Caco-2 (cell line): ENCODE results near the gene CHD8. TPM values are rescaled to one million over a fixed set of nuclear protein-coding genes. Genes with fewer than 3 reads are reported as not detected.
A peak's percentile ranks its signal among the peaks of the same experiment; 100 is the strongest.

Experiments used
- BruUV-seq: library from RNA; stranded (reverse); fragments of 400-500 nt; replicated peaks from 2 replicates; lab custom pipeline; 2021; lab: Mats Ljungman, UMichigan
- CTCF ChIA-PET: fragments of 300-600 bp; sonication (Branson Sonifier 250); formaldehyde crosslinking; loops from one replicate; lab custom pipeline; 2022; ENCODE audit warnings: antibody characterized with exemption; lab: Charles Lee
- POLR2A ChIA-PET: fragments of 300-600 bp; sonication (Branson Sonifier 250); formaldehyde crosslinking; loops from one replicate; lab custom pipeline; 2022; ENCODE audit warnings: antibody characterized with exemption; lab: Charles Lee
- DNase-seq, 2 experiments: peaks; one replicate each; pipeline versions ENCODE4 v3.0.0 to v3.0.0-alpha.2; 2020 to 2022
- H3K27me3 ChIP-seq: replicated peaks from 2 replicates; pipeline ENCODE4 v1.6.0; 2011; ENCODE audit warnings: low read length; ENCODE audit not compliant: control insufficient read depth, insufficient read depth
- H3K36me3 ChIP-seq: 2 replicates; pipeline ENCODE4 v1.5.1; 2011; ENCODE audit warnings: low read length; ENCODE audit not compliant: control insufficient read depth, insufficient read depth
- H3K4me1 ChIP-seq: fragments of 250-450 bp; sonication (Bioruptor Pico); 2 replicates; pipeline ENCODE4 v1.5.1; 2020; ENCODE audit warnings: mild to moderate bottlenecking
- H3K4me3 ChIP-seq: 2 replicates; pipeline ENCODE4 v1.5.1; 2011; ENCODE audit warnings: low read depth, mild to moderate bottlenecking, control low read depth, low read length
- H3K9me3 ChIP-seq: fragments of 250-450 bp; sonication (Bioruptor Pico); 2 replicates; pipeline ENCODE4 v1.5.1; 2020; ENCODE audit warnings: mild to moderate bottlenecking, moderate library complexity
- H3K27ac Mint-ChIP-seq: one replicate; pipeline ENCODE4 v1.8.0; 2022; ENCODE audit warnings: mixed read lengths; ENCODE audit not compliant: unreplicated experiment
- H3K27me3 Mint-ChIP-seq: one replicate; pipeline ENCODE4 v1.8.0; 2022; ENCODE audit warnings: mixed read lengths; ENCODE audit not compliant: insufficient read depth, unreplicated experiment
- H3K36me3 Mint-ChIP-seq: one replicate; pipeline ENCODE4 v1.8.0; 2022; ENCODE audit warnings: mild to moderate bottlenecking, mixed read lengths; ENCODE audit not compliant: insufficient read depth, unreplicated experiment
- H3K4me1 Mint-ChIP-seq: one replicate; pipeline ENCODE4 v1.8.0; 2022; ENCODE audit warnings: low read depth, mixed read lengths; ENCODE audit not compliant: unreplicated experiment
- H3K4me3 Mint-ChIP-seq: one replicate; pipeline ENCODE4 v1.8.0; 2022; ENCODE audit warnings: mild to moderate bottlenecking, moderate library complexity, mixed read lengths; ENCODE audit not compliant: unreplicated experiment
- H3K9me3 Mint-ChIP-seq: one replicate; pipeline ENCODE4 v1.8.0; 2022; ENCODE audit warnings: mixed read lengths; ENCODE audit not compliant: unreplicated experiment
- CTCF ChIP-seq, 2 experiments: fragments of 200-600 bp in 1 of 2; IDR thresholded peaks; 1 replicate in 1 of 2; 2 replicates in 1 of 2; pipeline versions ENCODE4 v1.5.1 to v1.8.0; 2011 to 2022; ENCODE audit warnings: antibody characterized with exemption in 1 of 2, control low read depth in 1 of 2, inconsistent platforms in 1 of 2, low read depth in 1 of 2, low read length in 1 of 2, mild to moderate bottlenecking in 1 of 2, moderate library complexity in 1 of 2; ENCODE audit not compliant: insufficient read depth in 1 of 2, severe bottlenecking in 1 of 2, unreplicated experiment in 1 of 2
- intact Hi-C: fragments of 100-400 bp; cut with micrococcal nuclease; formaldehyde crosslinking; loops from one replicate; pipeline ENCODE4 v1.10.0; 2022; ENCODE audit not compliant: unreplicated experiment
- total RNA-seq: library from RNA; stranded (reverse); gene quantifications from 2 replicates; pipeline ENCODE4 v1.2.3, GENCODE V29; 2022

The CHD8 gene
- total RNA-seq, 1 experiment from 2014 or later, result 89.8 TPM

DNA sequence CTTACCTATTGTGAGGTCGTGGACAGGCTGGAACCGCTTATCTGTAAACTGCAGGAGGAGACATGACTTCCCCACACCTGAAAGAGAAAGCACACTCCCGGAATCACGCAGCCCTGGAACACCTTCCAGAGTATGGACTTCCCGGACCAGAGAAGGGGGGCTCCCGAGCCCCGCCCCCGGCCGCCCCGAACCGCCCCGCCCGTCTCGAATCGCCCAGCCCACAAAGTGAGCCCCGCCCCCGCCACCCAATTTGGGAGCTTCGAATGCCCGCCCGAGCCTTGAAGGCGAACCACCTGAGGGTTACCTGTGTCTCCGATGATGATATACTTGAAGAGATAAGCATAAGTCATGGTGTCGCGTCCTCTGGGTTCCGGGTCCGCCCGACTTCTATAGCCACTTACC, 20.6 kb upstream of the CHD8 start:
- ChIA-PET POLR2A (interaction anchor here (0.5 to 1.7 kb wide), 12 partner anchors 9 to 376 kb away, joined by 3 to 17 read pairs (median 4); partner anchors contain the start of genes CHD8, METTL3, SALL2 and SUPT16H), CTCF (interaction anchor here (0.5 to 2.6 kb wide), 8 partner anchors 10 to 687 kb away, joined by 3 to 16 read pairs (median 4); partner anchors contain the start of genes CHD8, METTL3 and SUPT16H)
- Mint-ChIP-seq H3K36me3 (peaks cover 37% of the 10 kb centered on the region), H3K27me3 (no peaks in the 10 kb centered on the region), H3K4me1 (no peaks in the 10 kb centered on the region), H3K9me3 (no peaks in the 10 kb centered on the region), H3K4me3 (peak overlapping the region; percentile 97), H3K27ac (peak overlapping the region; percentile 97)
- no peak for TF ChIP-seq CTCF (IDR thresholded peaks at IDR 0.05; ENCODE audit: insufficient read depth in 1 of 2, low read depth in 1 of 2, low read length in 1 of 2, severe bottlenecking in 1 of 2, unreplicated experiment in 1 of 2)
- no TSS peak for BruUV-seq
- DNase-seq, result no peak
- H3K36me3 ChIP-seq, result no peaks in the 10 kb centered on the region
- no peaks in the 10 kb centered on the region for H3K9me3 ChIP-seq
- peaks cover 3% of the 10 kb centered on the region; the same call in 1 of the 2 replicates for H3K4me1 ChIP-seq
- intact Hi-C loops, result loop anchor here (5.0 kb wide), 1 partner anchor 94 kb away; the partner anchor contains the start of gene SUPT16H
- no peaks in the 10 kb centered on the region for H3K27me3 ChIP-seq
- H3K4me3 ChIP-seq, result peak overlapping the region; percentile 83

GRCh38 chr14:21475767-21476522, 20.0 kb upstream of the CHD8 start:
- Mint-ChIP-seq H3K27me3 (no peaks in the 10 kb centered on the region), H3K27ac (peak overlapping the region; percentile 97), H3K4me1 (no peaks in the 10 kb centered on the region), H3K9me3 (no peaks in the 10 kb centered on the region), H3K36me3 (peaks cover 32% of the 10 kb centered on the region), H3K4me3 (peak overlapping the region; percentile 97)
- TF ChIP-seq CTCF (IDR thresholded peaks at IDR 0.05; ENCODE audit: insufficient read depth in 1 of 2, low read depth in 1 of 2, low read length in 1 of 2, severe bottlenecking in 1 of 2, unreplicated experiment in 1 of 2), result no peak
- H3K4me3 ChIP-seq, result peak overlapping the region; percentile 83
- no peaks in the 10 kb centered on the region for H3K27me3 ChIP-seq
- BruUV-seq, result TSS peak; percentile 77
- no peak for DNase-seq
- intact Hi-C loops, result loop anchor here (5.0 kb wide), 1 partner anchor 94 kb away; the partner anchor contains the start of gene SUPT16H
- ChIA-PET CTCF (interaction anchor here (0.7 to 2.6 kb wide), 6 partner anchors 20 to 92 kb away, joined by 3 to 16 read pairs (median 6); partner anchors contain the start of genes CHD8, METTL3 and SUPT16H), POLR2A (interaction anchor here (1.0 to 1.5 kb wide), 4 partner anchors 9 to 92 kb away, joined by 4 to 17 read pairs (median 6); partner anchors contain the start of genes CHD8, SALL2 and SUPT16H)
- H3K36me3 ChIP-seq, result no peaks in the 10 kb centered on the region
- H3K4me1 ChIP-seq, result peaks cover 3% of the 10 kb centered on the region; the same call in 1 of the 2 replicates
- no peaks in the 10 kb centered on the region for H3K9me3 ChIP-seq

GRCh38 chr14:21467616-21468015, 11.7 kb upstream of the CHD8 start:
- Histone ChIP-seq H3K27me3 (no peaks in the 10 kb centered on the region), H3K4me1 (no peaks in the 10 kb centered on the region), H3K9me3 (no peaks in the 10 kb centered on the region), H3K36me3 (no peaks in the 10 kb centered on the region; the same call in 1 of the 2 replicates), H3K4me3 (no peak overlapping the region)
- no peaks in the 10 kb centered on the region for H3K9me3 Mint-ChIP-seq
- H3K36me3 Mint-ChIP-seq, result peaks cover 52% of the 10 kb centered on the region
- DNase-seq, result no peak
- intact Hi-C loops, result no loop called here
- ChIA-PET POLR2A (interaction anchor here (1.0 kb wide), 2 partner anchors 9 to 29 kb away, joined by 5 to 7 read pairs; partner anchors contain the start of genes RAB2B and TOX4), CTCF (no interaction called here)
- BruUV-seq, result no TSS peak
- H3K4me3 Mint-ChIP-seq, result no peak overlapping the region
- no peak for TF ChIP-seq CTCF (IDR thresholded peaks at IDR 0.05; ENCODE audit: insufficient read depth in 1 of 2, low read depth in 1 of 2, low read length in 1 of 2, severe bottlenecking in 1 of 2, unreplicated experiment in 1 of 2)
- H3K27me3 Mint-ChIP-seq, result no peaks in the 10 kb centered on the region
- H3K27ac Mint-ChIP-seq, result no peak overlapping the region
- no peaks in the 10 kb centered on the region for H3K4me1 Mint-ChIP-seq
